CD4-positive, alpha-beta T cell treated with Interleukin-15 for 4 hours (primary cell): ENCODE results near the gene CD2AP.
"Not testable (repeated sequence)": the region's sequence is repeated elsewhere in the genome, so short reads cannot be mapped to it uniquely, and the experiment has no call there.

Source experiments
- DNase-seq: peaks from one replicate; pipeline ENCODE4 v3.0.0-alpha.2; 2020; ENCODE audit warnings: low spot score

CD2AP gene

GRCh38 chr6:47634210-47635047 lies 156.8 kb downstream of the CD2AP start:
- DNase-seq: no peak

- DNase-seq: no peak
These were observed 169.1 kb downstream of the CD2AP start for GRCh38 chr6:47646689-47647088.

GRCh38 chr6:47647188-47647587 lies 169.6 kb downstream of the CD2AP start:
- no peak for DNase-seq

GRCh38 chr6:47647626-47648025 lies 170.0 kb downstream of the CD2AP start:
- DNase-seq: not testable (repeated sequence)

GRCh38 chr6:47648031-47648430 lies 170.4 kb downstream of the CD2AP start:
- no peak for DNase-seq

GRCh38 chr6:47650553-47651432 lies 173.2 kb downstream of the CD2AP start:
- no peak for DNase-seq

- no peak for DNase-seq
These were observed 173.9 kb downstream of the CD2AP start for GRCh38 chr6:47651505-47651944.

GRCh38 chr6:47653706-47654105 lies 176.1 kb downstream of the CD2AP start:
- no peak for DNase-seq

GRCh38 chr6:47654255-47654654 lies 176.7 kb downstream of the CD2AP start:
- no peak for DNase-seq

- peak; percentile 7 for DNase-seq
These were observed 178.4 kb downstream of the CD2AP start for GRCh38 chr6:47655719-47656595.

GRCh38 chr6:47661960-47662359 lies 184.4 kb downstream of the CD2AP start:
- DNase-seq: no peak

GRCh38 chr6:47663462-47664216 lies 186.1 kb downstream of the CD2AP start:
- DNase-seq: no peak

- DNase-seq: no peak
These were observed 187.5 kb downstream of the CD2AP start for GRCh38 chr6:47665112-47665511.

- DNase-seq: no peak
These were observed 192.3 kb downstream of the CD2AP start for GRCh38 chr6:47669684-47670513.

- no peak for DNase-seq
These were observed 193.3 kb downstream of the CD2AP start for GRCh38 chr6:47670851-47671250.

GRCh38 chr6:47671777-47672176 lies 194.2 kb downstream of the CD2AP start:
- no peak for DNase-seq

GRCh38 chr6:47672816-47673215 lies 195.2 kb downstream of the CD2AP start:
- DNase-seq: no peak

GRCh38 chr6:47674673-47675072 lies 197.1 kb downstream of the CD2AP start:
- no peak for DNase-seq
